Esophagus (tissue), 2 donors: ENCODE data around the gene MAPK4. TPM values are rescaled to one million over a fixed set of nuclear protein-coding genes. Genes with fewer than 3 reads are reported as not detected.
"Not testable (repeated sequence)": the region's sequence is repeated elsewhere in the genome, so short reads cannot be mapped to it uniquely, and the experiment has no call there.

Source experiments
- H3K27ac ChIP-seq, 2 donors: one replicate each; pipeline ENCODE4 v1.5.1; 2013; ENCODE audit warnings: low read depth in 2 of 2, mild to moderate bottlenecking in 2 of 2, inconsistent platforms in 1 of 2, low read length in 1 of 2, moderate library complexity in 1 of 2
- H3K27me3 ChIP-seq, 2 donors: one replicate each; pipeline ENCODE4 v1.6.1; 2013; ENCODE audit warnings: low read length in 2 of 2, control low read depth in 1 of 2, mild to moderate bottlenecking in 1 of 2; ENCODE audit not compliant: insufficient read depth in 2 of 2, control insufficient read depth in 1 of 2
- H3K36me3 ChIP-seq, 2 donors: one replicate each; pipeline ENCODE4 v1.6.1; 2013; ENCODE audit warnings: low read length in 1 of 2; ENCODE audit not compliant: control insufficient read depth in 2 of 2, insufficient read depth in 2 of 2
- H3K4me1 ChIP-seq, 2 donors: one replicate each; pipeline ENCODE4 v1.6.1; 2013; ENCODE audit warnings: low read length in 1 of 2; ENCODE audit not compliant: control insufficient read depth in 2 of 2, insufficient read depth in 2 of 2
- H3K4me3 ChIP-seq, 2 donors: one replicate each; pipeline ENCODE4 v1.5.1; 2013; ENCODE audit warnings: low read length in 2 of 2, mild to moderate bottlenecking in 2 of 2, low read depth in 1 of 2, moderate library complexity in 1 of 2
- H3K9me3 ChIP-seq, 2 donors: one replicate each; pipeline ENCODE4 v1.6.1; 2013; ENCODE audit warnings: mild to moderate bottlenecking in 2 of 2, low read depth in 1 of 2, low read length in 1 of 2, moderate library complexity in 1 of 2; ENCODE audit not compliant: control insufficient read depth in 2 of 2, insufficient read depth in 1 of 2
- WGBS, 2 donors: extraction: QIAGEN DNeasy Blood & Tissue Kit; methylation state at CpG; one replicate each; pipeline ENCODE4 v1.1.7; 2013; 5-methylcytosine and 5-hydroxymethylcytosine counted together
- polyA plus RNA-seq, 2 donors: library from polyadenylated mRNA; stranded (reverse); fragments of 200-250 nt; gene quantifications; one replicate each; pipeline ENCODE4 v1.2.3, GENCODE V29; 2013
- donor health status: healthy with polysubstance abuse.
- donor health status: Bipolar disorder and iron deficiency.

The MAPK4 gene
- polyA plus RNA-seq, 2 donors = 0.16 to 0.65 TPM

GRCh38 chr18:50697509-50697908 lies 137.6 kb downstream of the MAPK4 start:
- no peaks in the 10 kb centered on the region for H3K9me3 ChIP-seq
- H3K27me3 ChIP-seq = no peaks in the 10 kb centered on the region
- no peak overlapping the region for H3K4me3 ChIP-seq
- no peaks in the 10 kb centered on the region for H3K4me1 ChIP-seq
- H3K27ac ChIP-seq = no peak overlapping the region
- no peaks in the 10 kb centered on the region for H3K36me3 ChIP-seq
- WGBS, 2 donors = 94 to 95% methylated on average over 1 of the region's 1 CpG

GRCh38 chr18:50700245-50701165 lies 140.6 kb downstream of the MAPK4 start:
- Histone ChIP-seq H3K36me3 (no peaks in the 10 kb centered on the region), H3K4me3 (no peak overlapping the region), H3K27ac (no peak overlapping the region), H3K4me1 (no peaks in the 10 kb centered on the region), H3K9me3 (no peaks in the 10 kb centered on the region), H3K27me3 (no peaks in the 10 kb centered on the region)
- 72 to 76% methylated on average over 9 of the region's 9 CpGs for WGBS, 2 donors

GRCh38 chr18:50704357-50704940 lies 144.6 kb downstream of the MAPK4 start:
- Histone ChIP-seq H3K36me3 (no peaks in the 10 kb centered on the region), H3K27ac (no peak overlapping the region), H3K4me3 (no peak overlapping the region), H3K4me1 (no peaks in the 10 kb centered on the region), H3K9me3 (no peaks in the 10 kb centered on the region), H3K27me3 (no peaks in the 10 kb centered on the region)
- WGBS, 2 donors = 83 to 84% methylated on average over 4 of the region's 4 CpGs

- no peaks in the 10 kb centered on the region for H3K9me3 ChIP-seq
- no peaks in the 10 kb centered on the region for H3K36me3 ChIP-seq
- no peak overlapping the region for H3K4me3 ChIP-seq
- no peaks in the 10 kb centered on the region for H3K4me1 ChIP-seq
- no peak overlapping the region for H3K27ac ChIP-seq
- H3K27me3 ChIP-seq = no peaks in the 10 kb centered on the region
- 67 to 79% methylated on average over 6 of the region's 6 CpGs for WGBS, 2 donors
Observed at GRCh38 chr18:50706199-50706598, 146.3 kb downstream of the MAPK4 start.

- H3K27me3 ChIP-seq = no peaks in the 10 kb centered on the region
- H3K4me3 ChIP-seq = no peak overlapping the region
- no peaks in the 10 kb centered on the region for H3K36me3 ChIP-seq
- no peaks in the 10 kb centered on the region for H3K4me1 ChIP-seq
- H3K27ac ChIP-seq = no peak overlapping the region
- WGBS, 2 donors = 88 to 90% methylated on average over 2 of the region's 2 CpGs
- H3K9me3 ChIP-seq = no peaks in the 10 kb centered on the region
Observed at GRCh38 chr18:50706651-50707050, 146.8 kb downstream of the MAPK4 start.

DNA sequence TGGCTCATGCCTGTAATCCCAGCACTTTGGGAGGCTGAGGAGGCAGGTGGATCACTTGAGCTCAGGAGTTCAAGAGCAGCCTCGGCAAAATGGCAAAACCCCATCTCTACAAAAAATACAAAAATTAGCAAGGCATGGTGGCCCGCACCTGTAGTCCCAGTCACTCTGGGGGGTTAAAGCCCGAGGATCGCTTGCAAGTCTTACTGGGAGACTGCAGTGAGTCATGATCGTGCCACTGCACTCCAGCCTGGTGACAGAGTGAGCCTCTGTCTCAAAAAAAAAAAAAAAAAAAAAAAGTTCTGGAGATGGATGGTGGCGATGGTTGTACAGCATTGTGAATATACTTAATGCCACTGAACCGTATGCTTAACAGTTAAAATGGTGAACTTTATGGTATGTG lies 147.4 kb downstream of the MAPK4 start:
- not testable (repeated sequence) for H3K27ac ChIP-seq, H3K9me3 ChIP-seq, H3K4me1 ChIP-seq, H3K36me3 ChIP-seq, H3K4me3 ChIP-seq, H3K27me3 ChIP-seq
- WGBS, 2 donors = 84 to 91% methylated on average over 7 of the region's 7 CpGs

DNA sequence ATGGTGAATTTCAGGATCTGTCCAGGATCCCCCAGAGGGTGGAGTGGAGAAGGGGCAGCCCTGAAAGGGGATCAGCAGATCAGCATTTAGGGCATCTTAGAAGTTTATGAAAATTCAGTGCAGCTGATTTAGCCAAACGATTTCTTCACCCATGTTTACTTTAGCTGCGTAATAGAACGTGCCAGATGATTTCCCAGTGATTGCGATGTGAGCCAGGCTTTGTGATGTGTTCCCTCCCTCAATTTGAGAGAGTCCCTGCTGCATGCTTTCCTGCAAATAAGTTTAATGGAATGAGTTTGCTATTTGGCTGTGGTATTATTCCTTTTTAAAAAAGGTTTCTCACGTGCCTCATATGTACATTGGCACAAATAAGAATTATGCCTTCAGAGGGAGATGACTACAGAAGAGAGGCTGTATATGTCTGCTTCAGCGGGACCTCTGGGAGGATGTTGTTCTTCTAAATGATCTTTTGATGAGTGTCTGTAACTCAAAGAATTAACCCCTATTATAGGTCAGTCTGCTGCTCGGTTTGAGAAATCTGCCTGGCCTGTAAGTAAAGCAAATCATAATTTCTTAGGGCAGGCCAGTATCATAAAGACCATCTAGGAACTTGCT lies 148.1 kb downstream of the MAPK4 start:
- H3K4me1 ChIP-seq = no peaks in the 10 kb centered on the region
- no peaks in the 10 kb centered on the region for H3K36me3 ChIP-seq
- H3K27me3 ChIP-seq = no peaks in the 10 kb centered on the region
- no peak overlapping the region for H3K4me3 ChIP-seq
- WGBS, 2 donors = 30 to 40% methylated on average over 7 of the region's 7 CpGs
- H3K27ac ChIP-seq = no peak overlapping the region
- no peaks in the 10 kb centered on the region for H3K9me3 ChIP-seq

GRCh38 chr18:50709193-50709592 lies 149.3 kb downstream of the MAPK4 start:
- H3K27ac ChIP-seq = no peak overlapping the region
- H3K36me3 ChIP-seq = no peaks in the 10 kb centered on the region
- H3K27me3 ChIP-seq = no peaks in the 10 kb centered on the region
- H3K4me3 ChIP-seq = no peak overlapping the region
- WGBS, 2 donors = 85 to 88% methylated on average over 7 of the region's 7 CpGs
- no peaks in the 10 kb centered on the region for H3K4me1 ChIP-seq
- H3K9me3 ChIP-seq = no peaks in the 10 kb centered on the region

DNA sequence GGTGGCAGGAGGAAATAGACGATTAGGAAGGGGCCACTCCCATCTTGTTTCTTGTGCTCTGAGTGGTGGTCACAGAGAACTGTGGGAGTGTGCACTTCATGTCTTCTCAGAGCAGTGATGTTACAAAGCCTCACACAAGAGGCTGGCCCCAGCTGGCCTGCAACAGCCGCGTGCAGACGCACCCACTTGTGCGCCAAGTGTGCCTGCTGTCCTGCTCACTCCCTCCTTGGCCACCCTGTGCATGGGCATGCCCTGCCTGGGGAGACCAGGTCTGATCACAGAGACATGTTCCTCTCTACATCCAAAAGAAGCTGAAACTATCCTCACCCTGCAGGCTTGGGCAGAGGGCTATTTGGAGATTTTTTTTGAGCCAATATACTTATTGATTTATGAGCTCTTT lies 151.5 kb downstream of the MAPK4 start:
- WGBS, 2 donors = 62 to 63% methylated on average over 5 of the region's 5 CpGs
- Histone ChIP-seq H3K36me3 (no peaks in the 10 kb centered on the region), H3K27me3 (no peaks in the 10 kb centered on the region), H3K4me3 (no peak overlapping the region), H3K4me1 (no peaks in the 10 kb centered on the region), H3K9me3 (peaks cover 0 to 3% of the 10 kb centered on the region in 2 donors), H3K27ac (no peak overlapping the region)
